OCI-LY1 (cell line): Measurements from ENCODE around the gene NUDT4.

Source experiments
- CTCF ChIP-seq: fragments of 200-600 bp; sonication (generic), shearing (Covaris generic); IDR thresholded peaks from 2 replicates; pipeline ENCODE4 v1.5.1; 2017; ENCODE audit warnings: mild to moderate bottlenecking, antibody characterized with exemption, low read length, moderate library complexity, mixed read lengths
- EZH2 ChIP-seq: fragments of 200-600 bp; sonication (generic), shearing (Covaris generic); IDR thresholded peaks from 2 replicates; pipeline ENCODE4 v1.8.0; 2017; ENCODE audit warnings: borderline replicate concordance, mixed run types, mild to moderate bottlenecking, antibody characterized with exemption, low read length, moderate library complexity, mixed read lengths

DNA sequence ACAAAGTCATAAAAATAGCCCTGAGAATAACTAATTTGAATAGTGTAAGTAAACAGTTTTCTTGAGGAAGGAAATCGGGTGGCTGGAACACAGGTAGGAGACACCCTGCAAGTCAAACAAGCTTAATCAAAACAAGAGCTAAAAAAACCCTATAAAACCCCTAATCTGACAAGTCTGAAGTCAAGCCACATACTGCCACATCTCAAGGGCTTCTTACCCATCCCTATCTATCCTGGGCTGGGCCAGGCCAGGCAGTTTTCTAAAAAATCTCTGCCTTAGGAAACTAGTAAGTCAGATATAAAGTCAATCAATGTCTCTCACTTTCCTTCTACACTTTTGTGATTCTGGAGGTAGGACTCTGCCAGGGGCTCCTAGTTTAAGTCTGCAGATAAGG, 48.7 kb downstream of the NUDT4 start:
- no peak for TF ChIP-seq CTCF
- TF ChIP-seq EZH2 = no peak
